H9 (cell line): ENCODE results near the gene OR10T2. TPM values are rescaled to one million over a fixed set of nuclear protein-coding genes. Genes with fewer than 3 reads are reported as not detected.

ENCODE experiments used
- DNase-seq: peaks from one replicate; pipeline ENCODE4 v3.0.0-alpha.2; 2017
- H2AFZ ChIP-seq: one replicate; pipeline ENCODE4 v1.6.1; 2013; ENCODE audit warnings: mild to moderate bottlenecking, low read length, control low read depth, moderate library complexity
- H2AK5ac ChIP-seq: 2 replicates; pipeline ENCODE4 v1.6.1; 2013; ENCODE audit warnings: low read length, control low read depth, mixed read lengths; ENCODE audit not compliant: insufficient read length
- H2BK120ac ChIP-seq: one replicate; pipeline ENCODE4 v1.6.1; 2013; ENCODE audit warnings: low read depth, mild to moderate bottlenecking, low read length, control low read depth, inconsistent platforms; ENCODE audit not compliant: poor library complexity, severe bottlenecking
- H2BK12ac ChIP-seq: 2 replicates; pipeline ENCODE4 v1.6.1; 2013; ENCODE audit warnings: low read length, control low read depth, mixed read lengths, low read depth; ENCODE audit not compliant: insufficient read length
- H2BK15ac ChIP-seq: 2 replicates; pipeline ENCODE4 v1.6.1; 2013; ENCODE audit warnings: low read depth, low read length, control low read depth
- H2BK20ac ChIP-seq: one replicate; pipeline ENCODE4 v1.6.1; 2013; ENCODE audit warnings: low read depth, mild to moderate bottlenecking, low read length, control low read depth, inconsistent platforms; ENCODE audit not compliant: poor library complexity, severe bottlenecking
- H2BK5ac ChIP-seq: 2 replicates; pipeline ENCODE4 v1.6.1; 2013; ENCODE audit warnings: low read length, control low read depth, mixed read lengths; ENCODE audit not compliant: insufficient read length
- H3K14ac ChIP-seq: 2 replicates; pipeline ENCODE4 v1.6.1; 2013; ENCODE audit warnings: low read length, control low read depth; ENCODE audit not compliant: insufficient read depth
- H3K18ac ChIP-seq: 2 replicates; pipeline ENCODE4 v1.6.1; 2013; ENCODE audit warnings: low read depth, mild to moderate bottlenecking, mixed read lengths, low read length, control low read depth; ENCODE audit not compliant: insufficient read length
- H3K23ac ChIP-seq: 2 replicates; pipeline ENCODE4 v1.6.1; 2013; ENCODE audit warnings: low read length, control low read depth, mixed read lengths, low read depth; ENCODE audit not compliant: insufficient read length
- H3K23me2 ChIP-seq: 2 replicates; pipeline ENCODE4 v1.6.1; 2013; ENCODE audit warnings: low read depth, mild to moderate bottlenecking, mixed read lengths, low read length, control low read depth; ENCODE audit not compliant: insufficient read length, poor library complexity, severe bottlenecking
- H3K27ac ChIP-seq: 2 replicates; pipeline ENCODE4 v1.5.1; 2013; ENCODE audit warnings: low read length, control low read depth, mixed read lengths, low read depth; ENCODE audit not compliant: insufficient read length
- H3K27me3 ChIP-seq: 2 replicates; pipeline ENCODE4 v1.6.1; 2013; ENCODE audit warnings: low read length, control low read depth, inconsistent platforms; ENCODE audit not compliant: insufficient read depth
- H3K4ac ChIP-seq: 2 replicates; pipeline ENCODE4 v1.6.1; 2013; ENCODE audit warnings: low read depth, mild to moderate bottlenecking, control low read depth, inconsistent platforms, low read length, moderate library complexity
- H3K4me1 ChIP-seq: 2 replicates; pipeline ENCODE4 v1.6.1; 2013; ENCODE audit warnings: low read length, control low read depth, inconsistent platforms; ENCODE audit not compliant: insufficient read depth
- H3K4me2 ChIP-seq: 2 replicates; pipeline ENCODE4 v1.6.1; 2013; ENCODE audit warnings: low read length, control low read depth, mixed read lengths; ENCODE audit not compliant: insufficient read length, insufficient read depth
- H3K56ac ChIP-seq: 2 replicates; pipeline ENCODE4 v1.6.1; 2013; ENCODE audit warnings: low read depth, mild to moderate bottlenecking, mixed read lengths, low read length, control low read depth; ENCODE audit not compliant: insufficient read length
- H3K79me1 ChIP-seq: 2 replicates; pipeline ENCODE4 v1.6.1; 2013; ENCODE audit warnings: low read depth, mild to moderate bottlenecking, moderate library complexity, low read length, control low read depth, inconsistent platforms; ENCODE audit not compliant: insufficient read depth, poor library complexity, severe bottlenecking
- H3K79me2 ChIP-seq: 2 replicates; pipeline ENCODE4 v1.6.1; 2013; ENCODE audit warnings: low read length, control low read depth, inconsistent platforms; ENCODE audit not compliant: insufficient read depth
- H3K9ac ChIP-seq: 2 replicates; pipeline ENCODE4 v1.6.1; 2013; ENCODE audit warnings: low read length, control low read depth, mixed read lengths; ENCODE audit not compliant: insufficient read length; ENCODE audit errors: extremely low read depth
- H3K9me3 ChIP-seq: one replicate; pipeline ENCODE4 v1.6.1; 2013; ENCODE audit warnings: low read depth, low read length, inconsistent platforms; ENCODE audit not compliant: control insufficient read depth
- H3T11ph ChIP-seq: one replicate; pipeline ENCODE4 v1.6.1; 2013; ENCODE audit warnings: mild to moderate bottlenecking, low read length, control low read depth, inconsistent platforms
- H4K20me1 ChIP-seq: one replicate; pipeline ENCODE4 v1.6.1; 2013; ENCODE audit not compliant: control insufficient read depth, insufficient read length, insufficient read depth
- H4K5ac ChIP-seq: 2 replicates; pipeline ENCODE4 v1.6.1; 2013; ENCODE audit warnings: low read depth, mild to moderate bottlenecking, mixed read lengths, low read length, control low read depth; ENCODE audit not compliant: insufficient read length
- H4K8ac ChIP-seq: replicated peaks from 2 replicates; pipeline ENCODE4 v1.6.1; 2013; ENCODE audit warnings: low read length, control low read depth, mixed read lengths, low read depth; ENCODE audit not compliant: insufficient read length
- H4K91ac ChIP-seq: 2 replicates; pipeline ENCODE4 v1.6.1; 2013; ENCODE audit warnings: low read depth, mild to moderate bottlenecking, moderate library complexity, mixed read lengths, low read length, control low read depth; ENCODE audit not compliant: insufficient read length
- H3K27ac Mint-ChIP-seq, 3 experiments: 2 replicates in 2 of 3; 3 replicates in 1 of 3; pipeline ENCODE4 v1.8.0; 2020 to 2021; ENCODE audit warnings: mixed read lengths in 3 of 3, mild to moderate bottlenecking in 1 of 3, moderate library complexity in 1 of 3
- H3K27me3 Mint-ChIP-seq: 2 replicates; pipeline ENCODE4 v1.8.0; 2021; ENCODE audit warnings: low read depth, mild to moderate bottlenecking, moderate library complexity, mixed read lengths
- H3K36me3 Mint-ChIP-seq, 3 experiments: 2 replicates in 2 of 3; 3 replicates in 1 of 3; pipeline ENCODE4 v1.8.0; 2020 to 2021; ENCODE audit warnings: low read depth in 3 of 3, mixed read lengths in 3 of 3; ENCODE audit not compliant: insufficient read depth in 1 of 3
- H3K4me1 Mint-ChIP-seq, 2 experiments: 2 replicates each; pipeline ENCODE4 v1.8.0; 2020; ENCODE audit warnings: mixed read lengths in 2 of 2
- H3K4me3 Mint-ChIP-seq, 2 experiments: 2 replicates in 1 of 2; 3 replicates in 1 of 2; pipeline ENCODE4 v1.8.0; 2020 to 2021; ENCODE audit warnings: mild to moderate bottlenecking in 2 of 2, mixed read lengths in 2 of 2, moderate library complexity in 1 of 2
- H3K9me3 Mint-ChIP-seq, 2 experiments: 2 replicates in 1 of 2; 3 replicates in 1 of 2; pipeline ENCODE4 v1.8.0; 2020; ENCODE audit warnings: mild to moderate bottlenecking in 2 of 2, mixed read lengths in 2 of 2, moderate library complexity in 1 of 2
- CTCF ChIP-seq: fragments of 200-600 bp; sonication (generic); conservative IDR thresholded peaks from 3 replicates; pipeline ENCODE4 v1.8.0; 2021; ENCODE audit warnings: antibody characterized with exemption, mild to moderate bottlenecking
- WGBS: extraction: QIAGEN DNeasy Blood & Tissue Kit; methylation state at CpG from one replicate; pipeline ENCODE4 v1.1.7; 2013; ENCODE audit warnings: missing lambda C conversion rate, low lambda C conversion rate, mixed read lengths; ENCODE audit not compliant: insufficient read length; ENCODE audit errors: extremely low coverage; 5-methylcytosine and 5-hydroxymethylcytosine counted together
- total RNA-seq: library from RNA; stranded (reverse); gene quantifications from 2 replicates; pipeline ENCODE4 v1.2.1, GENCODE V29; 2021

OR10T2 gene
- total RNA-seq, 1 experiment from 2014 or later, result not detected

GRCh38 chr1:158356616-158357015 is 42.6 kb downstream of the OR10T2 start:
- no peak overlapping the region for H2AK5ac ChIP-seq
- no peaks in the 10 kb centered on the region for H3K79me1 ChIP-seq
- no peaks in the 10 kb centered on the region for H3K4me1 ChIP-seq
- Mint-ChIP-seq H3K27me3 (peaks cover 2% of the 10 kb centered on the region; the same call in 1 of the 2 replicates), H3K27ac (0 out of 7 replicates have a peak overlapping the region, but pooled peaks of 1 of the 3 experiments have one; percentile 6), H3K4me1 (peaks cover 10% of the 10 kb centered on the region in 2 experiments; a peak in 3 of 4 replicates), H3K36me3 (no peaks in the 10 kb centered on the region), H3K4me3 (no peak overlapping the region), H3K9me3 (no peaks in the 10 kb centered on the region)
- TF ChIP-seq CTCF, result no peak
- no peak overlapping the region for H2BK20ac ChIP-seq
- no CpG with 5 or more reads among the region's 3 CpGs for WGBS
- H3K14ac ChIP-seq, result no peak overlapping the region
- H3K56ac ChIP-seq, result no peak overlapping the region
- H4K20me1 ChIP-seq, result no peaks in the 10 kb centered on the region
- no peaks in the 10 kb centered on the region for H3K27me3 ChIP-seq
- no peak overlapping the region for H3K9ac ChIP-seq
- H3K23me2 ChIP-seq, result no peaks in the 10 kb centered on the region
- no peaks in the 10 kb centered on the region for H3K9me3 ChIP-seq
- H3K4ac ChIP-seq, result no peak overlapping the region
- H2BK15ac ChIP-seq, result no peak overlapping the region
- H3K79me2 ChIP-seq, result no peaks in the 10 kb centered on the region; the same call in 1 of the 2 replicates
- no peak overlapping the region for H2AFZ ChIP-seq
- H4K5ac ChIP-seq, result no peak overlapping the region
- no peak for DNase-seq
- no peak overlapping the region for H2BK12ac ChIP-seq
- H2BK120ac ChIP-seq, result no peak overlapping the region
- H3K23ac ChIP-seq, result no peak overlapping the region
- no peak overlapping the region for H4K8ac ChIP-seq
- no peak overlapping the region for H4K91ac ChIP-seq
- no peak overlapping the region for H2BK5ac ChIP-seq
- no peak overlapping the region for H3K4me2 ChIP-seq
- no peak overlapping the region for H3K27ac ChIP-seq
- H3T11ph ChIP-seq, result no peak overlapping the region
- no peak overlapping the region for H3K18ac ChIP-seq
